Stimulated activated CD4-positive, alpha-beta T cell treated with anti-CD3 and anti-CD28 coated beads, TNF-alpha, amount 100 ng/mL, for 48 hours (primary cell): ENCODE measurements around the gene C3.
"Not testable (repeated sequence)": the region's sequence is repeated elsewhere in the genome, so short reads cannot be mapped to it uniquely, and the experiment has no call there.

ENCODE experiments used
- DNase-seq, 3 donors: peaks; one replicate each; pipeline ENCODE4 v3.0.0-alpha.2; 2020; ENCODE audit warnings: low read depth in 3 of 3

Gene C3

DNA sequence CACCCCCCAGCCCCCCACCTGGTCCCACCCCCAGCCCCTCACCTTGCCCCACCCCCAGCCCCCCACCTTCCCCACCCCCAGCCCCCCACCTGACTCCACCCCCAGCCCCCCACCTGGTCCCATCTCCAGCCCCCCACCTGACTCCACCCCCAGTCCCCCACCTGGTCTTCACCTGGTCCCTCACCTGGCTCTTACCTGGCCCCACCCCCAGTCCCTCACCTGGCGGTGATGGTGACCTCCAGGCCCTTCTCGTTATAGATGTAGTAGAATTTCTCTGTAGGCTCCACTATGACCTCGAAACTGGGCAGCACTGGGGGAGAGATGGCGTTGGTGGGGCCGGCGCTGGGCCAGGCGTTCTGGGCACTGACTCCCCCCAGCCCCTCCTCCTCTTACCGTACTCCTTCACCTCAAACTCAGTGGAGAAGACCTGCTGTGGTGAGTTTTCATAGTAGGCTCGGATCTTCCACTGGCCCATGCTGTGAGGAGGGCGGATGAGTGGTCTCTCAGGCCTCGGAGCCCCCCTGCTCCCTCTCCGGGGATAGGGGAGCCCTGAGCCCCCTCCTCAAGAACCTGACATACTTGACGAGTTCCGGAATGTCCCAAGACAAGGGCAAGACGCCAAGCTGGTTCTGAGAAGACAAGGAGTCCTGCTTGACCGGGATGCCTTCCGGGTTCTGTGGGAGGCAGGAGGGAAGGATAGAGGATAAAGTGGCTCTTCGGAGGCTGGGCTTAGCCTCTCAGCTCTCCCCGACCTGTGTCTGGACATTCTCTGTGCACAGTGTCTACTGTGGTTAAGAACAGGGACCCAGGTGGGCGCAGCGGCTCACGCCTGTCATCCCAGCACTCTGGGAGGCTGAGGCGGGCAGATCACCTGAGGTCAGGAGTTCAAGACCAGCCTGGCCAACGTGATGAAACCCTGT lies 6.4 kb downstream of the C3 start:
- no peak for DNase-seq

- no peak for DNase-seq
These were observed 7.5 kb downstream of the C3 start for GRCh38 chr19:6712692-6713670.

GRCh38 chr19:6712231-6712630 lies 8.2 kb downstream of the C3 start:
- no peak for DNase-seq

GRCh38 chr19:6711605-6712004 lies 8.8 kb downstream of the C3 start:
- no peak for DNase-seq

DNA sequence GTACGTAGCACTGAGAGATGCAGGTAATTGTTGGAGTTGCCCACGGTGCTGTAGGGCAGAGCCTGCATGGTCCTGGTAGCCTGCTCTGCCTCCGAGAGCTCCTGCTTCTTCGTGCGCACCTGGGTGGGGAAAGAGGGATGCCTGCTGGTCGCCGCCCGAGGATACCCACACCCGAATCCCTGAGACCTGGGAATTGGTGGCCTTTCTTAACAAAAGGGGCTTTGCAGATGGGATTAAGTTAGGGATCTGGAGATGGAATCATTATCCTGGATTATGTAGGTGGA lies 9.4 kb downstream of the C3 start:
- no peak for DNase-seq

DNA sequence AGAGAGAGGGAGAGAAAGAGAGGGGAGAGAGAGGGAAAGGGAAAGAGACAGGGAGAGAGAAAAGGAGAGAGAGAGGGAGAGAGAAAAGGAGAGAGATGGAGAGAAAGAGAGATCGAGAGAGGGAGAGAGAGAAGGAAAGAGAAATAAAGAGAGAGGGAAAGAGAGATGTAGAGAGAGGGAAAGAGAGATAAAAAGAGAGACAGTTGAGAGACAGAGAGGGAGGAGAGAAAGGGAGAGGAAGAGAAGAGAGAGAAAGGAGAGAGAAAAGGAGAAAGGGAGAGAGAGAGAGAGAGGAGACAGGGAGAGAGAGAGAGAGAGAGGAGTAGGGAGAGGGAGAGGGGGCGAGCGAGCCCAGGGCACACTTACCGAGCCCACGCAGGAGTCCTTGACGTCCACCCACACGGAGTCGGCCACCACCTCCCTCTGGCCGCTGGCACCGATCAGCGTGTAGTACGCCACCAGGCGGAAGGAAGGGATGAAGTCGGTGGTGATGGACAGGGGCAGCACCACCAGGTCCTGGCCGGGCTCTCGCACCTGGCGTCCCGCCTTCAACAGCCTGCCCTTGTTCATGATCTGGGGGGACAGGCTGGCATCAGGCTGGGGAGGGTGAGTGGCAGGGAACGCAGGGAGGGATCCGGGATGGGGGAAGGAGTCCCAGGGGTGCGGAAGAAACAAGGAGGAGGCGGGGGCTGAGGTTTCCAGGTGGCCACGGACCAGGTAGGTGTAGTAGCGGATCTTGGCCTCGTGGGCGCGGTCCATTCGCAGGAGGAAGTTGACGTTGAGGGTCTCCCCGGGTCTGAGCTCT lies 10.0 kb downstream of the C3 start:
- DNase-seq: no peak

- no peak for DNase-seq
These were observed 10.9 kb downstream of the C3 start for GRCh38 chr19:6709549-6709948.

DNA sequence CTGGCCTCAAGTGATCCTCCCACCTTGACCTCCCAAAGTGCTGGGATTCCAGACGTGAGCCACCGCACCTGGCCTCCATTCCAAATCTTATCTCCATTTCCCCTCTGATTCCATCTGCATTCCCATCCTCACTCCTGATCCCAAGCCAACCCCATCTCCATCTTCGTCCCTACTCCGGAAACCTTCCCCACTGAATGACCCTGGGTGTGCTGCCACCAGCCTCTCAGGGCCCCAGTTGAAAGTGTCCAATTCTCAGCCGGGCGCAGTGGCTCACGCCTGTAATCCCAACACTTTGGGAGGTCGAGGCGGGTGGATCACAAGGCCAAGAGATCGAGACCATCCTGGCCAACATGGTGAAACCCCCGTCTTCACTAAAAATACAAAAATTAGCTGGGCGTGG lies 11.5 kb downstream of the C3 start:
- DNase-seq: not testable (repeated sequence)

- DNase-seq: no peak
These were observed 12.1 kb downstream of the C3 start for GRCh38 chr19:6708346-6708745.

GRCh38 chr19:6707658-6708018 lies 12.8 kb downstream of the C3 start:
- no peak for DNase-seq

DNA sequence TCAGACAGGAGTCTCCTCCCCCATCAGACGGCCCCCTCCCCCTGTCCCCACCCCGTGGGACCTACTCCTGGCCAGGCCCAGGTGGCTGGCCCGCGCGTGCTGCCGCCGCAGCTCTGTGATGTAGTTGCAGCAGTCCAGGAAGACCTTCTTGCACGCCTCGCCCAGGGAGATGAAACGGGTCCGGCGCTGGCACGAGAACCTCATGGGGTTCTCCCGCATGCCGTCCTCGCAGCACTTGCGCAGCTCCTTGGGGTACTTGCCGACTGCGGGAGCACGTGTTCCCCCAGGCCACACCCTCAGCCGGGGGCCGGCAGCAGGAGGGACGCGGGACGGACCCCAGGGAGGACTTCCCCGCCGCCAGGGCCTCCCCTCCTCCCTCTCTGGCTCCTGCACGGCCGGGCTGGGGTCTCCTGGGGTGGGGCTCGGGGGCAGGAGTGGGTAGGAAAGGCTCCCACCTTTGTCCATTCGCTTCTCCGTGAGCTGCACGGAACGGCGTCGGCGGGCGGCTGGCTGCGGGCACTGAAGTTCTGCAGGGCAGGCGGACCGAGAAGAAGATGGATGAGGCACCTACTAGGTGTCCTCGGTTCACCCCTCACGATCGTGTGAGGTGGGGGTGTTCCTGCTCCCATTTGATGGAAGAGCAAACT lies 13.3 kb downstream of the C3 start:
- DNase-seq: no peak

DNA sequence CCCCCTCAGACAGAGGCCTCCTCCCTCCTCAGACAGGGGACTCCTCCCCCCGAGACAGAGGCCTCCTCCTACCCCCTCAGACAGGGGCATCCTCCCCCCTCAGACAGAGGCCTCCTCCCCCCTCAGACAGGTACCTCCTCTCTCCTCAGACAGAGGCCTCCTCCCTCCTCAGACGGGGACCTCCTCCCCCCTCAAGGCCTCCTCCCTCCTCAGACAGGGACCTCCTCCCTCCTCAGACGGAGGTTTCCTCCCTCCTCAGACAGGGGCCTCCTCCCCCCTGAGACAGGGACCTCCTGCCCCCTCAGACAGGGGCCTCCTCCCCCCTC lies 13.9 kb downstream of the C3 start:
- DNase-seq: no peak

- no peak for DNase-seq
These were observed 14.4 kb downstream of the C3 start for GRCh38 chr19:6705931-6706632.

DNA sequence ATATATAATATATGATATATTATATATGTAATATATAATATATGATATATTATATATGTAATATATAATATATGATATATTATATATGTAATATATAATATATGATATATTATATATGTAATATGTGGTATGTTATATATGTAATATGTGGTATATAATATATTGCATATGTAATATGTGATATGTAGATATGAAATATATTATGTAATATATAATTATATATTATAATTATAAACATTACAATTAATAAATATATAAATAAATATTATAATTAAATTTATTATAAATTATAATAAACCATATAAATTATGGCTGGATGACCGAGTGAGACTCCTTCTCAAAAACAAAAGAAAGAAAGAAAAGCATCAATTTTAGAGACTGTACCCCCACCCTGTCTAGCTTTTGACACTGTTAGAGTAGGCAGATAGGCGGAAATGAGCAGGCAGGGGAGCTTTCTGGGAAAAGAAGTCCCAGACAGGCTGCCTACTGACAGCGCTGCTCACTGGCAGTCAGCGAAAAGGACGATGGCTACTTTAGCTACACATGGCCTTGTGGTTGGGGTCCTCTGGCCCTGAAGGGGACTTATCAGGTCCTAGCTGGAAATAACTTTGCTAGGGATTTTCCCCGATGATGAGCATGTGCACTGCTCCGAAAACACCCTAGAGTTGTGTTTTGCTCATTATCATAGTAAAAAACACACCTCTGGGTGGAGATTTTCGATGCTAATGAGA lies 19.7 kb downstream of the C3 start:
- DNase-seq: no peak

GRCh38 chr19:6699935-6700334 lies 20.5 kb downstream of the C3 start:
- no peak for DNase-seq

- DNase-seq: no peak
These were observed 23.2 kb downstream of the C3 start for GRCh38 chr19:6697291-6697690.

DNA sequence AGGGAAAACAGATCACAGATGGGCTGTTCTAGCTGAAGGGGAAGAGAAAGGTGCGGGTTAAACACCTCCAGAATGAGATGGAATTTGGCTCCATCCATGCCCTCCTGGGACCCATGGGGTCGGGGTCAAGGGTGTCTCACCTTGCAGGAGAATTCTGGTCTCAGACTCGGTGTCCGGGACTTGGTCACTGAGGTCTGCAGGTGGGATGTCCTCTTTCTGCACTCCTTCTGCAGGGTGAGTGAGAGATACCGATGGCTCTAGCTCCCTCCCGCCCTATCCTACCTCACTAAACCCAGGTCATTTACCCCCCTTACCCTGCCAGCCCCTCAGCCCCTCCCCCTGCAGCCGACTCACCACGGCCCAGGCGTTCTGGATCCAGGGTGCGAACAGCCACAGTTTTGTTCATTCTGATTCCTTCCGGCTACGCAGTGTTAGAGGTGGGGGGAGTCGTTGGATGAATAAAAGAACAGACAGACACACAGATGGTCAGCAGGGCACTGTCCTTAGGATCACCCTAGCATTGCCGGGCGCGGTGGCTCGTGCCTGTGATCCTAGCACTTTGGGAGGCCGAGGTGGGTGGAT lies 24.1 kb downstream of the C3 start:
- no peak for DNase-seq

DNA sequence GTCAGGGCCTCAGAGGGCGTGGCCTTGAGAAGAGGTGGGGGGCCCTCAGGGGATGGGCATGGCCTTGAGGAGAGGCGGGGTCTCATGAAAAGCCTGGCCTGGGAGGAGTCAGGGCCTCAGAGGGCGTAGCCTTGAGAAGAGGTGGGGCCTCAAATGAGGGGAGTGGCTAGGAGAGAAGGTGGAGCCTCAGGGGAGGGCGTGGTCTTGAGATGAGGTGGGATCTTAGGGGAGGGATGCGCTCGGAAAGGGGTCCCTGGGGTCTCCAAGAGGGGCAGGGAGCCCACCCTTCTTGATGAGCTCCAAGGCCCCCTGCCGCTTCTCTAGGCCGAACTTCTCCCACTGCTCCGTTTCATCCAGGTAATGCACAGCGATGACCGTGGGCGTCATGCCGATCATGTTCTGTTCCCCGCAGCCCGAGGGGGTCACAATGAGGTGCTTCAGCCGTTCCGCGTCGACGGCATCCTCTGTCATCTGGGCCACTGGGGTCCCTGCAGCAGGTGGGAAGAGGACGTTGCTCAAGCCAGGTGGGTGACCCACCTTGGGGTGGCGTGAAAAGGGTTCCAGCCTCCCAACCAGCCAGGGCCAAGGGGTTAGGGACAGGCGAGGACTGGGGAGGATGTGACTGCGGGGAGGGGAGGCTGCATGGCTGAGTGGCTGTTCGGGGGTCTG lies 26.2 kb downstream of the C3 start:
- no peak for DNase-seq

- no peak for DNase-seq
These were observed 26.8 kb downstream of the C3 start for GRCh38 chr19:6693681-6694080.
